ENCODE measurements around the gene PPP2R3C. TPM values are rescaled to one million over a fixed set of nuclear protein-coding genes. Genes with fewer than 3 reads are reported as not detected.
"Not testable (repeated sequence)": the region's sequence is repeated elsewhere in the genome, so short reads cannot be mapped to it uniquely, and the experiment has no call there.

PPP2R3C gene
- total RNA-seq, 1 donor from 2014 or later, result 26.5 TPM

GRCh38 chr14:35159742-35160409 is 38.1 kb upstream of the PPP2R3C start:
- H3K27me3 ChIP-seq (ENCODE audit: low read depth), result no peaks in the 10 kb centered on the region
- no peaks in the 10 kb centered on the region for H3K9me3 ChIP-seq (replicated peaks)
- H3K4me3 ChIP-seq, result no peak overlapping the region
- intact Hi-C loops (cut with micrococcal nuclease), result no loop called here
- H3K27ac ChIP-seq (replicated peaks), result no peak overlapping the region
- H3K4me1 ChIP-seq, result peaks cover 26% of the 10 kb centered on the region
- no peaks in the 10 kb centered on the region for H3K36me3 ChIP-seq
- no peak for DNase-seq
- no peak for TF ChIP-seq CTCF (IDR thresholded peaks at IDR 0.05; ENCODE audit: borderline replicate concordance)

- H3K27ac ChIP-seq (replicated peaks), result no peak overlapping the region
- no peaks in the 10 kb centered on the region for H3K27me3 ChIP-seq (ENCODE audit: low read depth)
- no peak for TF ChIP-seq CTCF (IDR thresholded peaks at IDR 0.05; ENCODE audit: borderline replicate concordance)
- intact Hi-C loops (cut with micrococcal nuclease), result no loop called here
- H3K36me3 ChIP-seq, result no peaks in the 10 kb centered on the region
- no peaks in the 10 kb centered on the region for H3K9me3 ChIP-seq (replicated peaks)
- no peak for DNase-seq
- no peak overlapping the region for H3K4me3 ChIP-seq
- peaks cover 26% of the 10 kb centered on the region for H3K4me1 ChIP-seq
Observed at GRCh38 chr14:35158951-35159653, 37.3 kb upstream of the PPP2R3C start.

- Histone ChIP-seq H3K4me3 (no peak overlapping the region), H3K9me3 (replicated peaks) (no peaks in the 10 kb centered on the region), H3K36me3 (no peaks in the 10 kb centered on the region), H3K27ac (replicated peaks) (no peak overlapping the region), H3K4me1 (peaks cover 26% of the 10 kb centered on the region), H3K27me3 (ENCODE audit: low read depth) (no peaks in the 10 kb centered on the region)
- DNase-seq, result no peak
- intact Hi-C loops (cut with micrococcal nuclease), result no loop called here
- no peak for TF ChIP-seq CTCF (IDR thresholded peaks at IDR 0.05; ENCODE audit: borderline replicate concordance)
Observed at GRCh38 chr14:35158491-35158890, 36.7 kb upstream of the PPP2R3C start.

- H3K36me3 ChIP-seq, result no peaks in the 10 kb centered on the region
- H3K9me3 ChIP-seq (replicated peaks), result no peaks in the 10 kb centered on the region
- TF ChIP-seq CTCF (IDR thresholded peaks at IDR 0.05; ENCODE audit: borderline replicate concordance), result no peak
- H3K27ac ChIP-seq (replicated peaks), result no peak overlapping the region
- no peak for DNase-seq
- no peak overlapping the region for H3K4me3 ChIP-seq
- H3K27me3 ChIP-seq (ENCODE audit: low read depth), result no peaks in the 10 kb centered on the region
- peaks cover 21% of the 10 kb centered on the region for H3K4me1 ChIP-seq
- intact Hi-C loops (cut with micrococcal nuclease), result no loop called here
Observed at GRCh38 chr14:35155962-35156361, 34.2 kb upstream of the PPP2R3C start.

- intact Hi-C loops (cut with micrococcal nuclease), result no loop called here
Observed at GRCh38 chr14:35154016-35154415, 32.2 kb upstream of the PPP2R3C start.

GRCh38 chr14:35152531-35152930 is 30.7 kb upstream of the PPP2R3C start:
- DNase-seq; H3K9me3 ChIP-seq (replicated peaks); H3K36me3 ChIP-seq; H3K27me3 ChIP-seq (ENCODE audit: low read depth); H3K4me3 ChIP-seq; H3K27ac ChIP-seq (replicated peaks); intact Hi-C loops (cut with micrococcal nuclease): not testable (repeated sequence)
- H3K4me1 ChIP-seq, result peaks cover 11% of the 10 kb centered on the region

More at GRCh38 chr14:35154016-35154415, 32.2 kb upstream of the PPP2R3C start:
- no peak overlapping the region for H3K4me3 ChIP-seq
- no peaks in the 10 kb centered on the region for H3K27me3 ChIP-seq (ENCODE audit: low read depth)
- H3K4me1 ChIP-seq, result peaks cover 11% of the 10 kb centered on the region
- H3K9me3 ChIP-seq (replicated peaks), result no peaks in the 10 kb centered on the region
- no peaks in the 10 kb centered on the region for H3K36me3 ChIP-seq
- DNase-seq, result no peak
- H3K27ac ChIP-seq (replicated peaks), result no peak overlapping the region
- no peak for TF ChIP-seq CTCF (IDR thresholded peaks at IDR 0.05; ENCODE audit: borderline replicate concordance)
